ENCODE measurements around the gene PTBP1. TPM values are rescaled to one million over a fixed set of nuclear protein-coding genes. Genes with fewer than 3 reads are reported as not detected.

PTBP1 gene
- total and polyA plus RNA-seq, 4 donors, result 72.9 to 147 (median 87.3) TPM

DNA sequence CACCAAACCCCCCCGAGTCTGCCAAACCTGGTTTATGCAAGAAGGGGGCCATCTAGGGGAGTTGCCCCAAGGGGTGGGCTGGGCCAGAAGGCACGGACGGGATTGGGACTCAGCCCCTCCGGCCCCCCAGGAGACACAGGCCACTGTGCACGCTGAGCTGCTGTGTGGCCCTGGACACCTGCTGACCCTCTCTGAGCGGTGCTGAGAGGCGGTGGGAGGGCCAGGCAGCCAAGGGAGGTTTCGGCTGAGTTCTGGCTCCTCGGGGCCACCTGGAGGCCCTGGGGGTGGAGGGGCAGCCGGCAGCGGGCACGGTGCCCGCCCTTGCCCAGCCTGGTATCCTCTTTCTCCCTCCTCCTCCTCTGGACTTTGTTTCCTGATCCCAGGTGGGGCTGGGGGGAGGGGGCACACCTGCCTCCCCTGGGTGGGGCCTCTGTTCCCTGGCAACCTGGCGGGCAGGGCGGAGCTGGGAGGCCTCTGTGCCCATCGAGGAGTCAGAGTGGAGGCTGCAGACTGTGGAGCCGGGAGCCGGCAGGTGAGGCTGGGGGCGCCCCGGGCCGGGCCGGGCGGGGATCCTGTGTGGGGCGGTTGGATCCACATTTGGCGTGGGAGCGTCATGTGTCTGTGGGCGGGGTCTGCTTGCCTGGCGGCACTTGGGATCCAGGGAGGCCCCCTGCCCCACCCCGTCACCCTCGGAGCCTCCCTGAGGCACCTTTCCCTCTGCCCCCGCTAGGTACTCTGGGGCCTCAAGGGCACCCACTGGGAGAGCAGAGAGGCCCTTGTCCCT lies 46.4 kb upstream of the PTBP1 start, which contains the start of gene MISP:
MISP (plus strand) TSS at position 473 of the 784 bp plus-strand sequence. CDS start 5,835 bp downstream, outside the sequence.
- no peak within 1 kb of the TSS for H3K27ac ChIP-seq (ENCODE audit: low read depth in 1 of 2, low read length in 2 of 2)
- peaks cover 0 to 2% (median 0%) of the 10 kb centered on the region in 4 donors for H3K9me3 ChIP-seq (ENCODE audit: control insufficient read depth in 4 of 4, low read length in 3 of 4)
- no peaks in the 10 kb centered on the region for H3K4me1 ChIP-seq (ENCODE audit: control insufficient read depth in 4 of 4, insufficient read depth in 4 of 4, low read length in 3 of 4)
- H3K27me3 ChIP-seq (ENCODE audit: control insufficient read depth in 4 of 4, insufficient read depth in 4 of 4, low read length in 3 of 4), result no peaks in the 10 kb centered on the region
- no peaks in the 10 kb centered on the region for H3K36me3 ChIP-seq (ENCODE audit: control insufficient read depth in 4 of 4, insufficient read depth in 3 of 4, low read depth in 1 of 4, low read length in 3 of 4)
- no peak within 1 kb of the TSS for H3K4me3 ChIP-seq (ENCODE audit: low read depth in 1 of 3, low read length in 3 of 3)
- no peak within 1 kb of the TSS for H3K9ac ChIP-seq (ENCODE audit: low read depth in 1 of 2, low read length in 2 of 2)
- DNase-seq (ENCODE audit: low spot score), result no peak
- TF ChIP-seq HNF4A (conservative IDR thresholded peaks at IDR 0.05), result no peak
- 71% methylated on average over 31 of the region's 31 CpGs for WGBS

DNA sequence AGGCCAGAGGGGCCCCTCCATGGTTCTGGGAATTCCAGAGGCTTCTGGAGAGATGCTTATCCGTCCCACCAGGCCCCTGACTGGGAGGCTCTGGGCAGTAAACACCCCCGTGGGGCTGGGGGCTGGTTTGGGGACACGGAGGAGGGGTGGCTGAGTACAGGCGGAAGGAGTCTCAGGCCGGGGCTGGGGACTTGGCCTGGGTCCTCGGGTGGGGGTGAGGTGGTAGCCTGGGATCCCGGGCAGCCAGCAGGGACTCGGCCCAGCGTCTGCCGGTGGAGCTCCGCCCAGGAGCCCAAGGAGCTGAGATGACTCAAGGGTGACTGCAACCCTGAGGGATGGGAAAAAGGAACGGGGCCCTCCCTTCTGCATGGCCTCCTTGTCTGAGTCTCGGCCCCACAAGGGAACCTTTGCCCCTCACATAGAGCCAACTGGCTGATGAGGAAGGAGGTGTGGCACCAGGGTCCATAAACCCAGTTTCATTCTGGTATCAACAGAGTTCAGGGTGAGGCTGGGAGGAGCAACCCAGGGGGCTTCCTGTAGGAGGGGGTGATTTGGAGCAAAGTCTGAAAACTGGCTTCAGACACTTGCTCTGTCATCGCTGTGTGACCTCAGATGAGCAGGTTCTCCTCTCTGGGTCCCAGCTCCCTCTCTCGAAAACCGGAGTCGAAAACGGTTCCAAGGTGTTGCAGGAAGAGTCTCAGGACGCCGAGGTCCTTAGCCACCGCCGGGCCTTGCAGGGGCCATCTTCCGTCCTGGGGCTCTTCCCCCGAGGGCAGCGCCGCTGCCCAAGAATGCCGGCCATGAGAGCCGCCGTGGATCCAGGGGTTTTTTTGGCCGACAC lies 45.5 kb upstream of the PTBP1 start:
- 65% methylated on average over 30 of the region's 30 CpGs for WGBS
- no peak for DNase-seq (ENCODE audit: low spot score)
- no peaks in the 10 kb centered on the region for H3K4me1 ChIP-seq (ENCODE audit: control insufficient read depth in 4 of 4, insufficient read depth in 4 of 4, low read length in 3 of 4)
- H3K27ac ChIP-seq (ENCODE audit: low read depth in 1 of 2, low read length in 2 of 2), result no peak overlapping the region
- H3K4me3 ChIP-seq (ENCODE audit: low read depth in 1 of 3, low read length in 3 of 3), result no peak overlapping the region
- no peaks in the 10 kb centered on the region for H3K27me3 ChIP-seq (ENCODE audit: control insufficient read depth in 4 of 4, insufficient read depth in 4 of 4, low read length in 3 of 4)
- TF ChIP-seq JUND (IDR thresholded peaks at IDR 0.05), result no peak
- no peak for TF ChIP-seq HNF4G (IDR thresholded peaks at IDR 0.05)
- no peak for TF ChIP-seq RXRA (IDR thresholded peaks at IDR 0.05)
- TF ChIP-seq, protein P1, sequence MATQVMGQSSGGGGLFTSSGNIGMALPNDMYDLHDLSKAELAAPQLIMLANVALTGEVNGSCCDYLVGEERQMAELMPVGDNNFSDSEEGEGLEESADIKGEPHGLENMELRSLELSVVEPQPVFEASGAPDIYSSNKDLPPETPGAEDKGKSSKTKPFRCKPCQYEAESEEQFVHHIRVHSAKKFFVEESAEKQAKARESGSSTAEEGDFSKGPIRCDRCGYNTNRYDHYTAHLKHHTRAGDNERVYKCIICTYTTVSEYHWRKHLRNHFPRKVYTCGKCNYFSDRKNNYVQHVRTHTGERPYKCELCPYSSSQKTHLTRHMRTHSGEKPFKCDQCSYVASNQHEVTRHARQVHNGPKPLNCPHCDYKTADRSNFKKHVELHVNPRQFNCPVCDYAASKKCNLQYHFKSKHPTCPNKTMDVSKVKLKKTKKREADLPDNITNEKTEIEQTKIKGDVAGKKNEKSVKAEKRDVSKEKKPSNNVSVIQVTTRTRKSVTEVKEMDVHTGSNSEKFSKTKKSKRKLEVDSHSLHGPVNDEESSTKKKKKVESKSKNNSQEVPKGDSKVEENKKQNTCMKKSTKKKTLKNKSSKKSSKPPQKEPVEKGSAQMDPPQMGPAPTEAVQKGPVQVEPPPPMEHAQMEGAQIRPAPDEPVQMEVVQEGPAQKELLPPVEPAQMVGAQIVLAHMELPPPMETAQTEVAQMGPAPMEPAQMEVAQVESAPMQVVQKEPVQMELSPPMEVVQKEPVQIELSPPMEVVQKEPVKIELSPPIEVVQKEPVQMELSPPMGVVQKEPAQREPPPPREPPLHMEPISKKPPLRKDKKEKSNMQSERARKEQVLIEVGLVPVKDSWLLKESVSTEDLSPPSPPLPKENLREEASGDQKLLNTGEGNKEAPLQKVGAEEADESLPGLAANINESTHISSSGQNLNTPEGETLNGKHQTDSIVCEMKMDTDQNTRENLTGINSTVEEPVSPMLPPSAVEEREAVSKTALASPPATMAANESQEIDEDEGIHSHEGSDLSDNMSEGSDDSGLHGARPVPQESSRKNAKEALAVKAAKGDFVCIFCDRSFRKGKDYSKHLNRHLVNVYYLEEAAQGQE (IDR thresholded peaks at IDR 0.05), result no peak
- H3K36me3 ChIP-seq (ENCODE audit: control insufficient read depth in 4 of 4, insufficient read depth in 3 of 4, low read depth in 1 of 4, low read length in 3 of 4), result no peaks in the 10 kb centered on the region
- no peak overlapping the region for H3K9ac ChIP-seq (ENCODE audit: low read depth in 1 of 2, low read length in 2 of 2)
- H3K9me3 ChIP-seq (ENCODE audit: control insufficient read depth in 4 of 4, low read length in 3 of 4), result peaks cover 0 to 2% (median 0%) of the 10 kb centered on the region in 4 donors

DNA sequence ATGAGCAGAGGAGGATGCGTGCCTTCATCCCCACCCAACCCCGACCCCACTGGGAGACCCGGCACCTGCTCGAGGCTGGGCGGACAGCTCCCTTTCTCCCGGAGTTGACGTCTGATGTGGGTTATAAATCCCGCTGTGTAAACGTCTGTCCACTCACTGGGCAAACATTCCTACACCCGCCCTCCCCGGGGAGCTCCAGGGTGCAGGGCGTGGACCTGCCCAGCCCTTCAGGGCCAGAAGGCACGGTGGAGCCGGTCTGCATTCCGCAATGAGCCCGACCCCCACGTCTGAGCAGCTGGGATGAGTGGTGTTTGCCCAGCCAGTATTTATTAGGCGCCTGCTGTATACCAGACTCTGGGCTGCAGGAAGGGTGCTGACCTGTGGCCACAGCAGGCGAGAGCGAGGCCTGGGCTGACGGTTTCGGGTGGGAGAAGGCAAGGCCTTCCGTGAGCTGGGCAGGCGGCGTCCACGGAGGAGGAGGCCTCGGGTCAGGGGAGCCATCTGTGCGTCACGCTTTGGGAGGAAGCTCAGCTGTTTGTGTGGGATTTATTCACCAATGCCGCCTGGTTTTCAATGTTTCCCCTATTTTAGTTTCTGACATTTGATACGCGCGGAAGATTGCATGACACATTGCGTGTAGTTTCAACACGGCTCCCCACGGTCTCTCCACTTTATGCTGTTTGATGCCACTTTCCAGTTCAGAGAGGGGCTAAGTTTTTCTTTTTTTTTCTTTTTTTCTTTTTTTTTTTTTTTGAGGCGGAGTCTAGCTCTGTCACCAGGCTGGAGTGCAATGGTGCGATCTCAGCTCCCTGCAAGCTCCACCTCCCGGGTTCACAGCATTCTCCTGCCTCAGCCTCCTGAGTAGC lies 44.4 kb upstream of the PTBP1 start:
- Histone ChIP-seq H3K4me1 (ENCODE audit: control insufficient read depth in 4 of 4, insufficient read depth in 4 of 4, low read length in 3 of 4) (no peaks in the 10 kb centered on the region), H3K4me3 (ENCODE audit: low read depth in 1 of 3, low read length in 3 of 3) (no peak overlapping the region), H3K9ac (ENCODE audit: low read depth in 1 of 2, low read length in 2 of 2) (no peak overlapping the region), H3K9me3 (ENCODE audit: control insufficient read depth in 4 of 4, low read length in 3 of 4) (peaks cover 0 to under 1% (median 0%) of the 10 kb centered on the region in 4 donors), H3K36me3 (ENCODE audit: control insufficient read depth in 4 of 4, insufficient read depth in 3 of 4, low read depth in 1 of 4, low read length in 3 of 4) (no peaks in the 10 kb centered on the region), H3K27me3 (ENCODE audit: control insufficient read depth in 4 of 4, insufficient read depth in 4 of 4, low read length in 3 of 4) (no peaks in the 10 kb centered on the region), H3K27ac (ENCODE audit: low read depth in 1 of 2, low read length in 2 of 2) (peak overlapping the region in 1 of 2 donors; percentile 28)
- 41% methylated on average over 39 of the region's 39 CpGs for WGBS
- DNase-seq (ENCODE audit: low spot score), result no peak
- TF ChIP-seq, protein P2, sequence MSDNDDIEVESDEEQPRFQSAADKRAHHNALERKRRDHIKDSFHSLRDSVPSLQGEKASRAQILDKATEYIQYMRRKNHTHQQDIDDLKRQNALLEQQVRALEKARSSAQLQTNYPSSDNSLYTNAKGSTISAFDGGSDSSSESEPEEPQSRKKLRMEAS (IDR thresholded peaks at IDR 0.05), result no peak
- no peak for TF ChIP-seq FOXA1 (IDR thresholded peaks at IDR 0.05)
- no peak for TF ChIP-seq HNF4A (conservative IDR thresholded peaks at IDR 0.05)

Data from liver (tissue), 9 donors.